Stimulated activated CD8-positive, alpha-beta memory T cell treated with anti-CD3 and anti-CD28 coated beads, Interleukin-12 subunit alpha, Interleukin-12 subunit beta, amount 100 ng/mL, for 4 hours (primary cell): ENCODE measurements around the gene LGALS9B.
"Not testable (repeated sequence)": the region's sequence is repeated elsewhere in the genome, so short reads cannot be mapped to it uniquely, and the experiment has no call there.

ENCODE experiments used
- DNase-seq: peaks from one replicate; pipeline ENCODE4 v3.0.0-alpha.2; 2020; ENCODE audit warnings: low read depth

The LGALS9B gene

GRCh38 chr17:20415479-20415878 lies 51.9 kb downstream of the LGALS9B start:
- not testable (repeated sequence) for DNase-seq

- DNase-seq: not testable (repeated sequence)
Measured at GRCh38 chr17:20401306-20402022, 65.9 kb downstream of the LGALS9B start.

- not testable (repeated sequence) for DNase-seq
Measured at GRCh38 chr17:20400559-20401305, 66.6 kb downstream of the LGALS9B start.
